Right atrium auricular region (tissue), 2 donors: ENCODE data around the gene ISG15. TPM values are rescaled to one million over a fixed set of nuclear protein-coding genes. Genes with fewer than 3 reads are reported as not detected.
"Not testable (repeated sequence)": the region's sequence is repeated elsewhere in the genome, so short reads cannot be mapped to it uniquely, and the experiment has no call there.

Experiments
- DNase-seq: peaks from one replicate; pipeline ENCODE4 v3.0.0-alpha.2; 2019; ENCODE audit warnings: low spot score
- H3K27ac ChIP-seq, 2 donors: fragments of 200-600 bp; sonication (generic); 1 replicate in 1 of 2; 2 replicates in 1 of 2; pipeline ENCODE4 v1.5.1; 2016 to 2019
- H3K27me3 ChIP-seq, 2 donors: fragments of 200-600 bp; sonication (generic); one replicate each; pipeline versions ENCODE4 v1.5.1 to v1.6.0; 2017 to 2019
- H3K36me3 ChIP-seq: fragments of 200-600 bp; sonication (generic); one replicate; pipeline ENCODE4 v1.5.1; 2016
- H3K4me1 ChIP-seq, 2 donors: fragments of 200-600 bp; sonication (generic); one replicate each; pipeline versions ENCODE4 v1.5.1 to v1.6.0; 2017 to 2019
- H3K4me3 ChIP-seq, 2 donors: fragments of 200-600 bp; sonication (generic); 1 replicate in 1 of 2; 2 replicates in 1 of 2; pipeline ENCODE4 v1.5.1; 2017 to 2019; ENCODE audit warnings: mild to moderate bottlenecking in 1 of 2, moderate library complexity in 1 of 2
- H3K9me3 ChIP-seq, 2 donors: fragments of 200-600 bp; sonication (generic); one replicate each; pipeline ENCODE4 v1.5.1; 2019
- CTCF ChIP-seq, 2 donors: fragments of 200-600 bp; sonication (generic); IDR thresholded peaks; one replicate each; pipeline ENCODE4 v1.5.1; 2019; ENCODE audit warnings: antibody characterized with exemption in 2 of 2
- total RNA-seq, 2 donors: library from RNA; depleted of rRNA; stranded (reverse); fragments of >200 nt; gene quantifications; one replicate each; pipeline ENCODE4 v1.1.0, GENCODE V29; 2016

The ISG15 gene
- total RNA-seq, 2 donors from 2014 or later: 26.8 to 32.2 TPM

DNA sequence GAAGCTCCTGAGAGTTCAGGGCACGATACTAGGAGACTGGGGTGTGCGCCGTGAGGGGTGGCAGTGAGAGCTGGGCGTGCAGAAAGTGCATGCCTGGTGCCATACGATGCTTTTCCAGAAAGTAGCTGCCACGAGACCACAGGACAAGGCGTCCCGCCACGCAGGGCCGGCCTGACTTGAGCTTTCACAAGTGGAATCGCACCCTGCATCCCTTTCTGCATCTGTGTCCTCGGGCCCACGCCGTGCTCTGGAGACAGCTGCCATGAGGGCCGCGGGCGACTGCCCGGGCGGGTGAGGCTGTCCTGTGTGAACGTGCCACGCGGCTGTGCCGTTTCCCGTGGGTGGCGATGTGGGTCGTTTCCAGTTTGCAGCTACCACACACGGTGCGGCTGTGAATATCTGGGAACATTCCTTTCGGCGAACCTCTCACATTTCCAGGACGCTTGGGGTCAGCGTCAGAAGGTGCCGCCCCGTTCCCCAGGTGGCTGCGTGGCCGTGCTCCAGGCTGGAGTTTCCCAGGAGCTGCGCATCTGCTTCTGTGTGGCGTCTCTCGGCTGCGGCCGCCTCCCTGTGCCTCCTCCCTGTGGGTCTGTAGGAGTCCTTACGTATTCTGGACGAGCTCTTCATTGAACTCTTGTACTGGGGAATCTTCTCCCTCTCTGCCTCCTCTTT lies 30.4 kb upstream of the ISG15 start:
- DNase-seq: no peak
- no peak overlapping the region for H3K4me3 ChIP-seq

DNA sequence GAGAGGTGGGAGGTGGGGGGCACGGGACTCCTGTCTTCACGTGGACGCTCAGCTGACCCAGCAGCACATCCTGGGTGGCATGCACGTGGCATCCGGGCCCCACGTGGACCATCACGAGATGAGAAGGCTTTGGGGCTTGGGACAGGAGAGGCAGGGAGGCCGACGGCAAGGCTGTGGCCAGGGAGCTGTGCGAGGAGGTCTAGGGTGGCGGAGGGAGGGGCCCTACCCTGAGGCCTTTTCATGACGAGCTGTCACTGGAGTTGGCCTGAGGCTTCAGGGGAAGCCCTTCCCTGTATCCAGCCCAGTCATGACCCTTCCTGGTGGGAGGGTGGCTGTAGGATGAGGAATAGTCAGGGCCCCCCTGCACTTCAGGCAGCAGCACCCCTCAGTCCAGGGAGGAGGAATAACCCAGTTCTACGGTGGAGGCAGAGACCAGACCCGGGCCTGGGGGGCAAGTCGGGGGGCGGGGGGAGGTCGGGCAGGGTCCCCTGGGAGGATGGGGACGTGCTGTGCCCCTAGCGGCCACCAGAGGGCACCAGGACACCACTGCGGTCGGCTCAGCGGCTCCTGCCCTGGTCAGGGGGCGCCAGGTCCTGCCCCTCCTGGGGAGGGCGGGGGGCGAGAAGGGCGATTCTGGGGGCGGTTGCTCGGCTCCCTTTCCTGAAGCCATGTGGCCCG lies 29.4 kb upstream of the ISG15 start:
- H3K27me3 ChIP-seq: no peaks in the 10 kb centered on the region
- peaks cover 0 to 35% of the 10 kb centered on the region in 2 donors for H3K4me1 ChIP-seq
- no peaks in the 10 kb centered on the region for H3K9me3 ChIP-seq
- H3K27ac ChIP-seq: peak overlapping the region in 1 of 2 donors; percentile 91
- no peak for DNase-seq
- TF ChIP-seq CTCF (IDR thresholded peaks at IDR 0.05): peak; percentile 97 to 99
- H3K4me3 ChIP-seq: peak overlapping the region in 1 of 2 donors; percentile 25
- H3K36me3 ChIP-seq: peaks cover 9% of the 10 kb centered on the region

More for the DNA sequence above, 30.4 kb upstream of the ISG15 start:
- Histone ChIP-seq H3K9me3 (no peaks in the 10 kb centered on the region), H3K27ac (peak overlapping the region; percentile 91 to 93), H3K36me3 (peaks cover 15% of the 10 kb centered on the region), H3K27me3 (no peaks in the 10 kb centered on the region), H3K4me1 (peaks cover 0 to 45% of the 10 kb centered on the region in 2 donors)
- no peak for TF ChIP-seq CTCF (IDR thresholded peaks at IDR 0.05)

DNA sequence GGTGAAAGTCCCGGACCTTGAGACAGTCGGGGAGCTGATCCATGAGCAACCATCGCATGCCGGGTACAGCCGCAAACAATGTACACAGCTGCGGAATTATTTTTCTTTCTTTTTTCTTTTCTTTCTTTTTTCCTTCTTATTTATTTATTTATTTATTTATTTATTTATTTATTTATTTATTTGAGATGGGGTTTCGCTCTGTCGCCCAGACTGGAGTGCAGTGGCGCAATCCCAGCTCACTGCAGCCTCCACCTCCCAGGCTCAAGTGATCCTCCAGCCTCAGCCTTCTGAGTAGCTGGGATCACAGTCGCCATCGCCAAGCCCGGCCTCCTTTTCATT lies 28.9 kb upstream of the ISG15 start:
- H3K27me3 ChIP-seq: no peaks in the 10 kb centered on the region

DNA sequence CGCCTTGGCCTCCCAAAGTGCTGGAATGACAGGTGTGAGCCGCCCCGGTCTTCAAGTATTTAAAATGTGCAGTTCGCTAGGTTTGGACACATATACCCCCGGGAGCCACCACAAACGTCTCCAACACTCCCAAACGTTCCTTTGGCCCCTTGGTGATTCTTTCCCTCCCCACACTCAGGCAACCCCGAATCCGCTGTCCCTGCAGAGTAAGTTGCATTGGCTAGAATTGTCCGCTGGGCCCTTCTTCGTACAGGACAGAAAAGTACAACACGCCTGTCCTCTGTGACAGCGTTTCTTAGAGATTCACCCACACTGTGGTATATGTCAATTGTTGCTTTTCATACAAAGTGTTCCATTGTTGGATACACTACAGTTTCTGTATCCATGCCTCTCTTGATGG lies 28.2 kb upstream of the ISG15 start:
- Histone ChIP-seq H3K4me3 (no peak overlapping the region), H3K27ac (no peak overlapping the region), H3K36me3 (no peaks in the 10 kb centered on the region), H3K27me3 (no peaks in the 10 kb centered on the region), H3K9me3 (no peaks in the 10 kb centered on the region), H3K4me1 (peaks cover 0 to 23% of the 10 kb centered on the region in 2 donors)
- TF ChIP-seq CTCF (IDR thresholded peaks at IDR 0.05): no peak
- no peak for DNase-seq

More for the DNA sequence above, 28.9 kb upstream of the ISG15 start:
- Histone ChIP-seq H3K36me3 (peaks cover 4% of the 10 kb centered on the region), H3K4me3 (peak overlapping the region in 1 of 2 donors; percentile 25), H3K4me1 (peaks cover 0 to 30% of the 10 kb centered on the region in 2 donors), H3K27ac (peak overlapping the region in 1 of 2 donors; percentile 91), H3K9me3 (no peaks in the 10 kb centered on the region)
- TF ChIP-seq CTCF (IDR thresholded peaks at IDR 0.05): peak; percentile 5 to 6
- DNase-seq: no peak

DNA sequence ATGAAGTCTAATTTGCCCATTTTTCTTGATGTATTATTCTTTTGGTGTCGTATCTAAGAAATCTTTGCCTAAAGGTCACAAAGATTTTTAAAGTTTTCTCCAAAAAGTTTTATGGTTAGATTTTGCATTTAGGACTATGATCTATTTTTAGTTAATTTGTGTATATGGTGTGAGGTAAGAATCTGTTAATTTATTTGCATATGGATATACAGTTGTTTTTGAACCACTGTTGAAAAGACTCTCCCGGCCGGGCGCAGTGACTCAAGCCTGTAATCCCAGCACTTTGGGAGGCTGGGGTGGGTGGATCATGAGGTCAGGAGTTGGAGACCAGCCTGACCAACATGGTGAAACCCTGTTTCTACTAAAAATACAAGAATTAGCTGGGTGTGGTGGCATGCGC lies 25.2 kb upstream of the ISG15 start:
- H3K27me3 ChIP-seq, DNase-seq, H3K27ac ChIP-seq, H3K4me1 ChIP-seq, H3K36me3 ChIP-seq, H3K4me3 ChIP-seq: not testable (repeated sequence)
- peaks cover 0 to 11% of the 10 kb centered on the region in 2 donors for H3K9me3 ChIP-seq

- peaks cover 0 to 11% of the 10 kb centered on the region in 2 donors for H3K9me3 ChIP-seq
- H3K36me3 ChIP-seq, DNase-seq, H3K27me3 ChIP-seq, H3K4me1 ChIP-seq, H3K4me3 ChIP-seq, H3K27ac ChIP-seq: not testable (repeated sequence)
These were observed 22.0 kb upstream of the ISG15 start for GRCh38 chr1:991275-991674.
